NOMO-1 treated with DMSO at 0.1 percent for 48 hours (cell line): ENCODE data around the gene C20orf202.
"Not testable (repeated sequence)": the region's sequence is repeated elsewhere in the genome, so short reads cannot be mapped to it uniquely, and the experiment has no call there.

Source experiments
- DNase-seq: peaks from one replicate; lab custom pipeline; 2025; ENCODE audit not compliant: unreplicated experiment; lab: John Stamatoyannopoulos, UW

The C20orf202 gene

DNA sequence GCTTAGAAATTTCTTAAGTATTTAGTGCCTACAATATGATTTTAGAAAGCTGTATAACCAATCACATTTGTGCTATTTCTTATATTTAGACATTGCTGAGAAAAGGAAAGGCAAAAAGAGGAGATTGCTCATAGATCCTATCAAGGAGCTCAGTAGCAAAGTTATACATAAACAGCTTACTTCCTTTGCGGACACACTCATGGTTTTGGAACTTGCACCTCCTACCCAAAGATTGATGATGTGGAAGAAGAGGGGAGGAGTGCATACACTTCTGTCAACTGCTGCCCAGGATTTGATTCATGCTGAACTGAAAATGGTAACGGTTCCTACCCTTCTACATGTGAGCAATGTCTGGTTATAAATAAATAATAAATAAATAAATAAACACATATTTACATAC, 39.3 kb downstream of the C20orf202 start:
- no peak for DNase-seq

DNA sequence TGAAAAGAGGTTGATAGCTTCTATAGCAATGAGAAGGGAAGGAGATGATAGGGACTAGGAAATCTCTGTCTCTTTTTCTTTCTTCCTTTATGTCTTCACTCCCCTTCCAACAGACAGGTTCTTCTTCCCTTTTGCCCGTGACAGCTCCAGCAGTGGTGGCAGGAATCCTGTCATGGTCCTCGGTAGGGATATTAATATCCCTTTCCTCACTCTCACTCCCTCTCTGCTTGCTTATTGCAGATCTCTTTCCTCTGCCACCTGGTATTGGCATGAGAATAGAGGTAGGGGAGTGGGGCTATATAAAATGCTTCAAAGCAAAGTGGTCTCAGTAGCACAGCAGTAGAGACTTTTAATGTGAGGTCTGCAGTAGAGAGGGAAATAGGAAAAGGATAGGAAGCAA, 42.3 kb downstream of the C20orf202 start:
- DNase-seq = no peak

- no peak for DNase-seq
These were observed 44.4 kb downstream of the C20orf202 start for GRCh38 chr20:1247689-1248088.

DNA sequence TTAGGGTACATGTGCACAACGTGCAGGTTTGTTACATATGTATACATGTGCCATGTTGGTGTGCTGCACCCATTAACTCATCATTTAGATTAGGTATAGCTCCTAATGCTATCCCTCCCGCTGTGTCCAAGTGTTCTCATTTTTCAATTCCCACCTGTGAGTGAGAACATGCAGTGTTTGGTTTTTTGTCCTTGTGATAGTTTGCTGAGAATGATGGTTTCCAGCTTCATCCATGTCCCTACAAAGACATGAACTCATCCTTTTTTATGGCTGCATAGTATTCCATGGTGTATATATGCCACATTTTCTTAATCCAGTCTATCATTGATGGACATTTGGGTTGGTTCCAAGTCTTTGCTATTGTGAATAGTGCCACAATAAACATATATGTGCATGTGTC, 47.0 kb downstream of the C20orf202 start:
- DNase-seq = not testable (repeated sequence)

DNA sequence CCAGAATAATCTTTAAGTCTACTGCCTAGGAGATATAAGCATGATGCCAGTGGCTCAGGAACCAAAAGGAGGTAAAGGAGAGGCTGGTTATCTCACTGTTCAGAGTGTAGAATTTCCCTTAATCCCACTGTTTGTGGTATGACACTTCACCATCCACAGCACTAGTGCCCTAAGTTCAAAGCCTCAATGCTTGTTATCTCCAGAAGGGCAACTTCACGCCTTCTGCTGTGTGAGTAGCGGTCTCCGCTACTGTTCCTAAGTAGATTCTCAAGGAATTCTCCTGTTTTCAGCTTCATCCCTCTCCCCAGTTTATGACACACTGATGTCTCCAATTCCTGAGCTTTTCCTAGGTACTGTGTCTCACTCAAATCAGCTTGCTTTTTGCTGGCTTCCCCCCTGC, 49.2 kb downstream of the C20orf202 start:
- no peak for DNase-seq

DNA sequence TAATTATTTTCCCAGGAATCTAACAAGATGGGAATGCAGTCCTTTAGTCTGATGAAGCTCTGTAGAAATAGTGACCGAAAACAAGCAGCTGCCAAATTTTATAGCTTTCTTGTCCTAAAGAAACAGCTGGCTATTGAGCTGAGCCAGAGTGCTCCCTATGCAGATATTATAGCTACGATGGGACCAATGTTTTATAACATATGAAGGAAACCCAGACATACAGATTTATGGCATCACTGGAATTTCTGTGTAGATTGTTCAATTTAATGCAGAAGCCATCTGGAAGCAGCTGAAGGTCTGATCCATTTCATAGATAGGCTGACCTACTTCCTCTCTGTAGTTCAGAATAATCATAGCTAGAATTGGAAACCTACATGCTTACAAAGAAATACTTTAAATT, 51.0 kb downstream of the C20orf202 start:
- DNase-seq = no peak

GRCh38 chr20:1255675-1256074, 52.4 kb downstream of the C20orf202 start:
- DNase-seq = no peak
